ENCODE measurements around the gene LHX4.

The LHX4 gene

DNA sequence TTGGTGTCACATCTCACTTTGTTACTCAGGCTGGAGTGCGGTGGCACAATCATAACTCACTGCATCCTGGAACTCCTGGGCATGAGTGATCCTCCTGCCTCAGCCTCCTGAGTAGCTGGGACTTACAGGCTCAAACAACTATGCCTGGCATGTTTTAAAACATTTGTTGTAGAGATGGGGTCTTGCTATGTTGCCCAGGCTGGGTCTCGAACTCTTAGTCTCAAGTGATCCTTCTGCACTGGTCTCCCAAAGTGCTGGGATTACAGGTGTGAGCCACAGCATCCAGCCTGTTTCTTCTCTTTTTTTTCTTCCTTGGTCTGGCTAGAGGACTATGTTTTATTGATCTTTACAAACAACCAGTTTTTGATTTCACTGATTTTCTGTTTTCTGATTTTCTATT lies 64.6 kb downstream of the LHX4 start (continued):
- TF ChIP-seq CREB5 (CRISPR knock-in tag; IDR thresholded peaks at IDR 0.05; ENCODE audit: low read depth) (no peak), POU6F1 (CRISPR knock-in tag; IDR thresholded peaks at IDR 0.05; ENCODE audit: borderline replicate concordance, low read depth) (no peak)

- TF ChIP-seq BACH2 (CRISPR knock-in tag; IDR thresholded peaks at IDR 0.05; ENCODE audit: borderline replicate concordance) (no peak), CSDC2 (CRISPR knock-in tag; IDR thresholded peaks at IDR 0.05) (no peak), SNAI2 (CRISPR knock-in tag; IDR thresholded peaks at IDR 0.05) (no peak), RARB (CRISPR knock-in tag; IDR thresholded peaks at IDR 0.05) (no peak), ZNF70 (CRISPR knock-in tag; IDR thresholded peaks at IDR 0.05) (no peak), ZC3H10 (CRISPR knock-in tag; IDR thresholded peaks at IDR 0.05) (no peak), CREB5 (CRISPR knock-in tag; IDR thresholded peaks at IDR 0.05; ENCODE audit: low read depth) (no peak), TSHZ2 (CRISPR knock-in tag; IDR thresholded peaks at IDR 0.05) (no peak), ZFP30 (CRISPR knock-in tag; IDR thresholded peaks at IDR 0.05) (no peak), TCF4 (CRISPR knock-in tag; IDR thresholded peaks at IDR 0.05; ENCODE audit: borderline replicate concordance) (no peak), PPARA (CRISPR knock-in tag; IDR thresholded peaks at IDR 0.05; ENCODE audit: borderline replicate concordance) (no peak), GLIS3 (CRISPR knock-in tag; IDR thresholded peaks at IDR 0.05) (no peak), ZFP3 (CRISPR knock-in tag; IDR thresholded peaks at IDR 0.05) (no peak), OSR1 (CRISPR knock-in tag; IDR thresholded peaks at IDR 0.05) (no peak)
- TF ChIP-seq, protein P1, sequence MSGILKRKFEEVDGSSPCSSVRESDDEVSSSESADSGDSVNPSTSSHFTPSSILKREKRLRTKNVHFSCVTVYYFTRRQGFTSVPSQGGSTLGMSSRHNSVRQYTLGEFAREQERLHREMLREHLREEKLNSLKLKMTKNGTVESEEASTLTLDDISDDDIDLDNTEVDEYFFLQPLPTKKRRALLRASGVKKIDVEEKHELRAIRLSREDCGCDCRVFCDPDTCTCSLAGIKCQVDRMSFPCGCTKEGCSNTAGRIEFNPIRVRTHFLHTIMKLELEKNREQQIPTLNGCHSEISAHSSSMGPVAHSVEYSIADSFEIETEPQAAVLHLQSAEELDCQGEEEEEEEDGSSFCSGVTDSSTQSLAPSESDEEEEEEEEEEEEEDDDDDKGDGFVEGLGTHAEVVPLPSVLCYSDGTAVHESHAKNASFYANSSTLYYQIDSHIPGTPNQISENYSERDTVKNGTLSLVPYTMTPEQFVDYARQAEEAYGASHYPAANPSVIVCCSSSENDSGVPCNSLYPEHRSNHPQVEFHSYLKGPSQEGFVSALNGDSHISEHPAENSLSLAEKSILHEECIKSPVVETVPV (CRISPR knock-in tag; IDR thresholded peaks at IDR 0.05) = no peak
- no peak for ATAC-seq
Measured at GRCh38 chr1:180295999-180296398, 65.9 kb downstream of the LHX4 start.

DNA sequence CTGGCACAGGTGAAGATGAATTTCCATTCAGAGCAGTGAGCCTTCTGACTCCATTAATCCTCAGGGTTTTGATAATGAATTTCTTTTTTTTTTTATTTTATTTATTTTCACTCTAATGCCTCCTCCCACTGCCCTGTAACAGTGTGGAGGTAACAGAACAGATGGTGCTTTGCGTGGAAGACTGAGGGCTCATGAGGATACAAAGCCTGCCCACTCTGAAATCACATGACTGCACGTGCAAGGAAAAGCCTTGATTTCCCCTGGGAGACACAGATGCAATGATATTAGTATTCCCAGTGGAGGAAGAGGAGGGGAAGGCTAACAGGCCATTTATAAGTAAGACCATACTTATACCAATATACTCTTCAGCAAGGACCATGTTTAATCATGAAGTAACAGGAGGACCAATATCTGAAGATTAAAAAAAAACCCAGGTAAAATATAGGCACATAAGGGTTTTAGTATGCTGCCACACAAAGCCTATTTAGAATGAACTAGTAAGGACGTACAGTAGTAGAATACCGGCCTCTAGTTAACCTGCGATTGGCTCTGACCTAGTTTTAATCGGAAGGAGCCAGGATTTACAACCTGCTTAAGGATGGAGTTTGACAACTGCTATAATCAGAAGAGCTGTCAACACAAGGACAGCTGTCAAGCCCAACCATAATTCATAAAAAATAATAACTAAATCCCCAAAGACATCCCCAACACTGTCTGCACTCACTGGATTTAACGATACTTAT lies 69.6 kb downstream of the LHX4 start:
- no peak for ATAC-seq
- TF ChIP-seq, protein P1 (CRISPR knock-in tag; IDR thresholded peaks at IDR 0.05) = no peak
- no peak for TF ChIP-seq ARNTL (CRISPR knock-in tag; IDR thresholded peaks at IDR 0.05; ENCODE audit: borderline replicate concordance, low read depth)
- TF ChIP-seq RARB (CRISPR knock-in tag; IDR thresholded peaks at IDR 0.05) = no peak
- TF ChIP-seq ZNF8 (CRISPR knock-in tag; IDR thresholded peaks at IDR 0.05) = no peak
- no peak for TF ChIP-seq PATZ1 (CRISPR knock-in tag; IDR thresholded peaks at IDR 0.05; ENCODE audit: borderline replicate concordance)
- TF ChIP-seq ZFP30 (CRISPR knock-in tag; IDR thresholded peaks at IDR 0.05) = no peak
- no peak for TF ChIP-seq ZFP3 (CRISPR knock-in tag; IDR thresholded peaks at IDR 0.05)
- TF ChIP-seq TOX (CRISPR knock-in tag; IDR thresholded peaks at IDR 0.05; ENCODE audit: borderline replicate concordance) = no peak
- TF ChIP-seq ZNF70 (CRISPR knock-in tag; IDR thresholded peaks at IDR 0.05) = no peak
- TF ChIP-seq ZNF565 (CRISPR knock-in tag; conservative IDR thresholded peaks at IDR 0.05; ENCODE audit: low read depth) = no peak
- no peak for TF ChIP-seq PPARA (CRISPR knock-in tag; IDR thresholded peaks at IDR 0.05; ENCODE audit: borderline replicate concordance)
- no peak for TF ChIP-seq OSR1 (CRISPR knock-in tag; IDR thresholded peaks at IDR 0.05)
- no peak for TF ChIP-seq ZC3H10 (CRISPR knock-in tag; IDR thresholded peaks at IDR 0.05)
- no peak for TF ChIP-seq ISL1 (CRISPR knock-in tag; IDR thresholded peaks at IDR 0.05)
- TF ChIP-seq CSDC2 (CRISPR knock-in tag; IDR thresholded peaks at IDR 0.05) = no peak
- TF ChIP-seq CREB5 (CRISPR knock-in tag; IDR thresholded peaks at IDR 0.05; ENCODE audit: low read depth) = no peak
- TF ChIP-seq BACH2 (CRISPR knock-in tag; IDR thresholded peaks at IDR 0.05; ENCODE audit: borderline replicate concordance) = no peak
